ENCODE measurements around the gene PLA2G2D. TPM values are rescaled to one million over a fixed set of nuclear protein-coding genes. Genes with fewer than 3 reads are reported as not detected.

The PLA2G2D gene
- total RNA-seq, 1 donor, result not detected

DNA sequence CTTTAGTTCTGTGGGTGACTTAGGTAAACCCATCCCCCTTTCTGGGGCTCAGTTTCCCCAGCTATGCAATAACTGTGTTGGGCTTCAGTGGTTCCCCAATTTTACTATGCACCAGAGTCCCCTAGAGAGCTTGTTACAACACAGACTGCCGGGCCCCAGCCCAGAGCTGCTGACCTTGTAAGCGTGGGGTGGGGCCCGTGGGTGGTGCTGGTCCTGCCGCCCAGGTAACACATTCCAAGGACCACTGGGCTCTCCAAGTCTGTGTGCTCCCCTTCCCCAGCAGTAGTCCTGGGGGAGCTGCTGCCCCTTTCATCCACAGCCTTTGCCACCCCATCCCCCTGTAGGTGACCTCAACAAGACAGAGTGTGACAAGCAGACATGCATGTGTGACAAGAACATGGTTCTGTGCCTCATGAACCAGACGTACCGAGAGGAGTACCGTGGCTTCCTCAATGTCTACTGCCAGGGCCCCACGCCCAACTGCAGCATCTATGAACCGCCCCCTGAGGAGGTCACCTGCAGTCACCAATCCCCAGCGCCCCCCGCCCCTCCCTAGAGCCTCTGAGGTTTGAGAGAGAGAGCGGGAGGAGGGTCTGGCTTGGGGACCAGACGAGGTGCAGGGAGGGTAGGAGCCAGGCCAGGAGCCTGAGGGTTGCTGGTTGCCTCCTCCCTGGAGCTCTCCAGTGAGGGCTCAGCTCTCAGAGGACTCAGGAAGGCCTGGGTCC, 28.7 kb upstream of the PLA2G2D start:
- H4K20me1 ChIP-seq (ENCODE audit: insufficient read depth, low read length), result no peaks in the 10 kb centered on the region
- TF ChIP-seq, protein P1, sequence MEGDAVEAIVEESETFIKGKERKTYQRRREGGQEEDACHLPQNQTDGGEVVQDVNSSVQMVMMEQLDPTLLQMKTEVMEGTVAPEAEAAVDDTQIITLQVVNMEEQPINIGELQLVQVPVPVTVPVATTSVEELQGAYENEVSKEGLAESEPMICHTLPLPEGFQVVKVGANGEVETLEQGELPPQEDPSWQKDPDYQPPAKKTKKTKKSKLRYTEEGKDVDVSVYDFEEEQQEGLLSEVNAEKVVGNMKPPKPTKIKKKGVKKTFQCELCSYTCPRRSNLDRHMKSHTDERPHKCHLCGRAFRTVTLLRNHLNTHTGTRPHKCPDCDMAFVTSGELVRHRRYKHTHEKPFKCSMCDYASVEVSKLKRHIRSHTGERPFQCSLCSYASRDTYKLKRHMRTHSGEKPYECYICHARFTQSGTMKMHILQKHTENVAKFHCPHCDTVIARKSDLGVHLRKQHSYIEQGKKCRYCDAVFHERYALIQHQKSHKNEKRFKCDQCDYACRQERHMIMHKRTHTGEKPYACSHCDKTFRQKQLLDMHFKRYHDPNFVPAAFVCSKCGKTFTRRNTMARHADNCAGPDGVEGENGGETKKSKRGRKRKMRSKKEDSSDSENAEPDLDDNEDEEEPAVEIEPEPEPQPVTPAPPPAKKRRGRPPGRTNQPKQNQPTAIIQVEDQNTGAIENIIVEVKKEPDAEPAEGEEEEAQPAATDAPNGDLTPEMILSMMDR (IDR thresholded peaks at IDR 0.05; ENCODE audit: extremely low read depth, low read depth, low read length), result no peak
- no peaks in the 10 kb centered on the region for H3K9me3 ChIP-seq (ENCODE audit: low read depth, low read length)
- no peak overlapping the region for H3K4me2 ChIP-seq (ENCODE audit: insufficient read depth, low read length)
- H3K36me3 ChIP-seq (ENCODE audit: insufficient read depth, low read length), result no peaks in the 10 kb centered on the region
- H3K27ac ChIP-seq (ENCODE audit: low read depth, low read length), result no peak overlapping the region
- peaks cover 9% of the 10 kb centered on the region for H3K4me1 ChIP-seq (ENCODE audit: insufficient read depth, low read length)
- peak; percentile 76 for DNase-seq (ENCODE audit: insufficient read length, low spot score, missing footprints)
- H3K27me3 ChIP-seq (ENCODE audit: insufficient read depth, low read length), result peaks cover 8% of the 10 kb centered on the region
- no peak overlapping the region for H3K4me3 ChIP-seq (ENCODE audit: insufficient read depth, low read length)
- no peak overlapping the region for H2AFZ ChIP-seq (ENCODE audit: low read length)
- no peaks in the 10 kb centered on the region for H3K79me2 ChIP-seq (ENCODE audit: insufficient read depth, low read length)

DNA sequence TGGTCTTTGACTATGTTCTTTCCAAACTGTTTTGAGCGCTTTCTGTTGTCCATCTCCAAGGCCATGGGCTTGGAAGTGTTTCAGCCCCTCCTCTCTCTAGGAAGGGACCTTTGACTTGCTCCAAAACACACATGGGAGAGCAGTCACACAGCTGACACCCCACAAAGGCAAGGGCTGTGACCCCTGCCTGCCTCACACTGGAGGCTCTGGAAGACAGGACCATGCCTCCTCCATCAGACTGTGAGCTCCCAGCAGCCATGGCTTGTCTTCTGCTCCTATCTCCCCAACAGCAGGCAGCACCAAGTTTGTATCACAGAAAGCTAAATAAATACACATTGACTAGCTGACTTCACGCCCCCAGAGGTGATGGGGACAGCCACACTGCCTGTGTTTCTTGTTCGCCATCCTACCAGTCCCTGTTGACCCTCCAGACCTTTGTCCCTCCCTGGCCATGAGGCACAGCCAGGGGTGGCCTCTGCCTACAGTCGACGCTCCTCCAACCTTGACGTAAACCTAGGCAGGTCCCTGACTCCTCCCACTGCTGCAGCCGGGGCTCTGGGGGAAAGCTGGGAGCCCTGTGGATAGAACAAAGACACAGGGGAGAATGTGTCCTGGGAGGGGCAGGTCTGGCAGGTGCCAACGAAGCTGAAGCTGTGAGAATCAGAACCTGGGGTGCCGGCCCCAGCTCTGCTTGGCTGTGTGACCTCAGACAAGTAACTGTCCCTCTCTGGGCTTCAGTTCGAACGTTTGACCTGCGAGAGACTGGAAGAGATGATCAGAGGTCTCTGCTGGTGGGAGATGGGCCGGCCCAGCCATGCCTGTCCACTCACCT, 24.6 kb upstream of the PLA2G2D start:
- DNase-seq (ENCODE audit: insufficient read length, low spot score, missing footprints), result peak; percentile 65
- Histone ChIP-seq H4K20me1 (ENCODE audit: insufficient read depth, low read length) (no peaks in the 10 kb centered on the region), H3K36me3 (ENCODE audit: insufficient read depth, low read length) (no peaks in the 10 kb centered on the region), H3K9me3 (ENCODE audit: low read depth, low read length) (no peaks in the 10 kb centered on the region), H3K4me1 (ENCODE audit: insufficient read depth, low read length) (no peaks in the 10 kb centered on the region), H3K79me2 (ENCODE audit: insufficient read depth, low read length) (no peaks in the 10 kb centered on the region), H3K27me3 (ENCODE audit: insufficient read depth, low read length) (peaks cover 8% of the 10 kb centered on the region), H3K4me3 (ENCODE audit: insufficient read depth, low read length) (no peak overlapping the region), H3K4me2 (ENCODE audit: insufficient read depth, low read length) (no peak overlapping the region), H3K27ac (ENCODE audit: low read depth, low read length) (no peak overlapping the region), H2AFZ (ENCODE audit: low read length) (no peak overlapping the region)
- TF ChIP-seq, protein P1 (IDR thresholded peaks at IDR 0.05; ENCODE audit: extremely low read depth, low read depth, low read length), result no peak

DNA sequence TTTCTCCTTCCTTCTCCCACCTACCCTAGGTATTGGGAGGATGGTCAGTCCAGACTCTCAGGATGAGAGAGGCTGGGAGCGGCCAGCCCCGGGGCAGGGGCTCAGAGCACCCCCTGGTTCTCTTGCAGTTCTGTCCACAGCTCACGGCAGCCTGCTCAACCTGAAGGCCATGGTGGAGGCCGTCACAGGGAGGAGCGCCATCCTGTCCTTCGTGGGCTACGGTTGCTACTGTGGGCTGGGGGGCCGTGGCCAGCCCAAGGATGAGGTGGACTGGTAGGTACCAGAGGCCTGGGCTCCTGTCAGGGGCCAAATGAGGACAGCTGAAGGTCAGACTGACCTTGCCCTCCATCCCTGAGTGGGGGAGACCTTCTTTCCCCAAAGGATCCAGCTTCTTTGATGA, 24.0 kb upstream of the PLA2G2D start:
- H3K4me3 ChIP-seq (ENCODE audit: insufficient read depth, low read length), result no peak overlapping the region
- no peaks in the 10 kb centered on the region for H3K79me2 ChIP-seq (ENCODE audit: insufficient read depth, low read length)
- no peak overlapping the region for H3K27ac ChIP-seq (ENCODE audit: low read depth, low read length)
- H3K9me3 ChIP-seq (ENCODE audit: low read depth, low read length), result no peaks in the 10 kb centered on the region
- no peak overlapping the region for H3K4me2 ChIP-seq (ENCODE audit: insufficient read depth, low read length)
- peak; percentile 37 for DNase-seq (ENCODE audit: insufficient read length, low spot score, missing footprints)
- no peaks in the 10 kb centered on the region for H3K4me1 ChIP-seq (ENCODE audit: insufficient read depth, low read length)
- H2AFZ ChIP-seq (ENCODE audit: low read length), result no peak overlapping the region
- no peaks in the 10 kb centered on the region for H3K36me3 ChIP-seq (ENCODE audit: insufficient read depth, low read length)
- H4K20me1 ChIP-seq (ENCODE audit: insufficient read depth, low read length), result no peaks in the 10 kb centered on the region
- H3K27me3 ChIP-seq (ENCODE audit: insufficient read depth, low read length), result peaks cover 8% of the 10 kb centered on the region
- TF ChIP-seq, protein P1 (IDR thresholded peaks at IDR 0.05; ENCODE audit: extremely low read depth, low read depth, low read length), result no peak

Data from osteoblast (primary cell).